Astrocyte of the cerebellum (primary cell): ENCODE results near the gene CNTNAP1.

ENCODE experiments used
- DNase-seq: peaks from one replicate; pipeline ENCODE4 v3.0.0-alpha.2; 2011; ENCODE audit warnings: low read depth
- H3K4me3 ChIP-seq: 2 replicates; pipeline ENCODE4 v1.5.1; 2011; ENCODE audit warnings: mild to moderate bottlenecking, low read depth, low read length, moderate library complexity
- in situ Hi-C: cut with HindIII; loops from 2 replicates; pipeline ENCODE4 v1.10.0; 2017; ENCODE audit warnings: low sequenced_read_pairs
- TF ChIP-seq, protein P1 (sequence below): IDR thresholded peaks from 2 replicates; pipeline ENCODE4 v1.5.1; 2012; ENCODE audit warnings: low read length, low read depth, moderate library complexity, mild to moderate bottlenecking; ENCODE audit errors: missing control alignments

Gene CNTNAP1

DNA sequence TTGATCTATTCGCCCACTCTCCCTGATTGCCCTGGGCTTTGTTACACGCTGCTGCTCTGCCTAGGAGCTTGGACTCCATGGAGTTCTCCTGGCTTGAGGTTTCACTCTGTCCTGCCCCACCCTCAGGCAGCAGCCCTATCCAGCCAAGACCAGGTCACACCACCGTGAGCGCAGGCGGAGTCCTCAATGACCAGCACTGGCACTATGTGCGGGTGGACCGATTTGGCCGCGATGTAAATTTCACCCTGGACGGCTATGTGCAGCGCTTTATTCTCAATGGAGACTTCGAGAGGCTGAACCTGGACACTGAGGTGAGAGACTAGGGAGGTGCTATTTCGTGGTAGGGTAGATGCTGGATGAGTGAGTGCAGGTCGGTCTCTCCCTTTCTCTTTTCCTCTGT lies 3.5 kb downstream of the CNTNAP1 start:
- no peak overlapping the region for H3K4me3 ChIP-seq
- TF ChIP-seq, protein P1, sequence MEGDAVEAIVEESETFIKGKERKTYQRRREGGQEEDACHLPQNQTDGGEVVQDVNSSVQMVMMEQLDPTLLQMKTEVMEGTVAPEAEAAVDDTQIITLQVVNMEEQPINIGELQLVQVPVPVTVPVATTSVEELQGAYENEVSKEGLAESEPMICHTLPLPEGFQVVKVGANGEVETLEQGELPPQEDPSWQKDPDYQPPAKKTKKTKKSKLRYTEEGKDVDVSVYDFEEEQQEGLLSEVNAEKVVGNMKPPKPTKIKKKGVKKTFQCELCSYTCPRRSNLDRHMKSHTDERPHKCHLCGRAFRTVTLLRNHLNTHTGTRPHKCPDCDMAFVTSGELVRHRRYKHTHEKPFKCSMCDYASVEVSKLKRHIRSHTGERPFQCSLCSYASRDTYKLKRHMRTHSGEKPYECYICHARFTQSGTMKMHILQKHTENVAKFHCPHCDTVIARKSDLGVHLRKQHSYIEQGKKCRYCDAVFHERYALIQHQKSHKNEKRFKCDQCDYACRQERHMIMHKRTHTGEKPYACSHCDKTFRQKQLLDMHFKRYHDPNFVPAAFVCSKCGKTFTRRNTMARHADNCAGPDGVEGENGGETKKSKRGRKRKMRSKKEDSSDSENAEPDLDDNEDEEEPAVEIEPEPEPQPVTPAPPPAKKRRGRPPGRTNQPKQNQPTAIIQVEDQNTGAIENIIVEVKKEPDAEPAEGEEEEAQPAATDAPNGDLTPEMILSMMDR: no peak
- no peak for DNase-seq
- in situ Hi-C loops: no loop called here

DNA sequence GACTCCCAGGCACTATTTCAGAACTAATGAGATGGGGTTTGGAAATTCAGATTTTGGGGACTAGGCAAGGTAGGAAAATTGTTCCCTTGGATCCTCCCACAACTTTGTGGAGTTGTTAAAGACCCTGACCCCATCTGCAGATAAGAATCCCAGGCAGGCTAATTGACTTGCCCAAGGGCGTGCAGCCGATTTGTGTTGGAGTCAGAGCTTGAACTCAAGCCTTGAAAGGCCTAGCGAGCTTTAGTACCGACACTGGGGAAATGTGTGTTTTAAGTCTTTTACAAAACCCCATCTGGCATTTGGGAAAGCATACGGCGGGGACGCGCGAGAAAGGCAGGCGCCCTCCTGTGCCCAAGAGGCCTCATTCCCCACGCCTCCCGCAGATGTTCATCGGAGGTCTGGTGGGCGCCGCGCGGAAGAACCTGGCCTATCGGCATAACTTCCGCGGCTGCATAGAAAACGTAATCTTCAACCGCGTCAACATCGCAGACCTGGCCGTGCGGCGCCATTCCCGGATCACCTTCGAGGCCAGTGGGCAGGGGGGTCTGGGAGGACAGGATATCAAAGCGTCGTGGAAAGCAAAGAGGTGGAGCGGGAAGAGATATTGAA lies 4.3 kb downstream of the CNTNAP1 start:
- TF ChIP-seq, protein P1: no peak
- in situ Hi-C loops: no loop called here
- H3K4me3 ChIP-seq: no peak overlapping the region
- no peak for DNase-seq

DNA sequence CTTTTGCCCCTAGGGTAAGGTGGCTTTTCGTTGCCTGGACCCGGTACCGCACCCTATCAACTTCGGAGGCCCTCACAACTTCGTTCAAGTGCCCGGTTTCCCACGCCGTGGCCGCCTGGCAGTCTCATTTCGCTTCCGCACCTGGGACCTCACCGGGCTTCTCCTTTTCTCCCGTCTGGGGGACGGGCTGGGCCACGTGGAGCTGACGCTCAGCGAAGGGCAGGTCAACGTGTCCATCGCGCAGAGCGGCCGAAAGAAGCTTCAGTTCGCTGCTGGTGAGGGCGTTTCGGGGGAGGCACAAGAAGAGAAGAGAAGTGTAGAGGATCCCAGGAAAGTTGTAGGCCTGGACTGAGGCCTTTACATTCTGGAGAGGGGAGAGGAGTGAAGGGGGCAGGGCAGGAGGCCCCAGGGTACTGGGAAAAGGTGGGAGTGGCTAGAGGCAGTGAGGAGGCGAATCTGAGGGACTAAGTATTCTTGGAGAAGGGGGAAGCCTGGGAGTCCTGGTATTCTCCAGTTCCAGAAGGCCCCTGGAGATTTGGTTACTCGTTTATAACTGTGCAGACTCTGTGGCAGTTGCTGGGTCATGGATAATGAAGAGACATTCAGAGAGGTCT lies 5.5 kb downstream of the CNTNAP1 start:
- no peak for DNase-seq
- TF ChIP-seq, protein P1: no peak
- H3K4me3 ChIP-seq: no peak overlapping the region
- in situ Hi-C loops: no loop called here

DNA sequence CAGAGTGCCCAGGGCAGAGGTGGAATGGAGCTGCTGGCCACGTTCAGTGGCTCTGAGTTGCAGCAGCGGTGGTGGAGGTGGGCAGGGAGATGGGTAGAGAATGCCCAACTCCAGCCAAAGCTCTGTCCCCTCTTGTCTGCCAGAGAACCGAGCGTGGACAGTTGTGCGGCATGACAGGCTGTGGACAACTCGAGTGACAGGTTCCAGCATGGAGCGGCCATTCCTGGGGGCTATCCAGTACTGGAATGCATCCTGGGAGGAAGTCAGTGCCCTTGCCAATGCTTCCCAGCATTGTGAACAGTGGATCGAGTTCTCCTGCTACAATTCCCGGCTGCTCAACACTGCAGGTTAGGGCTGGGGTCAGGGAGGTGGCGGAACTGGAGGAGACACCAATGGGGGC lies 8.3 kb downstream of the CNTNAP1 start:
- TF ChIP-seq, protein P1: no peak
- no peak for DNase-seq
- in situ Hi-C loops: no loop called here
- H3K4me3 ChIP-seq: no peak overlapping the region

DNA sequence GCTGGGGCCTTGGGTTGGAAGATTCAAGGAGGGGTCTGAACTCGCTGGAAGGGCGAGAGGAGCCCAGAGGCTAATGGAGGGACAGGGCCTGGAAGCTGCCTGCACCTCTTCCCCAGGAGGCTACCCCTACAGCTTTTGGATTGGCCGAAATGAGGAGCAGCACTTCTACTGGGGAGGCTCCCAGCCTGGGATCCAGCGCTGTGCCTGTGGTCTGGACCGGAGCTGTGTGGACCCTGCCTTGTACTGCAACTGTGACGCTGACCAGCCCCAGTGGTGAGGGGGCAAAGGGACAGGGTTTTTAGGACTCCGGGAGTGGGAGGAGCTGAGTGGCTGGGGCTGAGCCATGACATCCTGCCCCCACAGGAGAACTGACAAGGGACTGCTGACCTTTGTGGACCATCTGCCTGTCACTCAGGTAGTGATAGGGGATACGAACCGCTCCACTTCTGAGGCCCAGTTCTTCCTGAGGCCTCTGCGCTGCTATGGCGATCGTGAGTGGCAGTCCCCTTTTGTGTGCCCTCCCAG lies 8.8 kb downstream of the CNTNAP1 start:
- TF ChIP-seq, protein P1: no peak
- no peak overlapping the region for H3K4me3 ChIP-seq
- no peak for DNase-seq
- in situ Hi-C loops: no loop called here

DNA sequence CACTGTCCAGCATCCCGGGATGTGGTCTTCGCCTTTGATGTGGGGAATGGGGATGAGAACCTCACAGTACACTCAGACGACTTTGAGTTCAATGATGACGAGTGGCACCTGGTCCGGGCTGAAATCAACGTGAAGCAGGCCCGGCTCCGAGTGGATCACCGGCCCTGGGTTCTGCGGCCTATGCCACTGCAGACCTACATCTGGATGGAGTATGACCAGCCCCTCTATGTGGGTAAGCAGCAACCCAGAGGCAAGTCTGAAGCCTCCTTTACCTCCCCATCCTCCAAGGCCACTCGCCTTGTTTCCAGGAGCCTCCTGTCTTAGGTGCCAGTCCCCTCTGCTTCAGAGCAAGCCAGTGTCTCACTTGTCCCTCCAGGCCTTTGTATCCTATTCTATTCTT lies 10.2 kb downstream of the CNTNAP1 start:
- TF ChIP-seq, protein P1: no peak
- no peak overlapping the region for H3K4me3 ChIP-seq
- in situ Hi-C loops: no loop called here
- DNase-seq: no peak
